ENCODE data around the gene LPP. TPM values are rescaled to one million over a fixed set of nuclear protein-coding genes. Genes with fewer than 3 reads are reported as not detected.

LPP gene
- total RNA-seq, 4 donors from 2014 or later: 109 to 170 (median 132) TPM

DNA sequence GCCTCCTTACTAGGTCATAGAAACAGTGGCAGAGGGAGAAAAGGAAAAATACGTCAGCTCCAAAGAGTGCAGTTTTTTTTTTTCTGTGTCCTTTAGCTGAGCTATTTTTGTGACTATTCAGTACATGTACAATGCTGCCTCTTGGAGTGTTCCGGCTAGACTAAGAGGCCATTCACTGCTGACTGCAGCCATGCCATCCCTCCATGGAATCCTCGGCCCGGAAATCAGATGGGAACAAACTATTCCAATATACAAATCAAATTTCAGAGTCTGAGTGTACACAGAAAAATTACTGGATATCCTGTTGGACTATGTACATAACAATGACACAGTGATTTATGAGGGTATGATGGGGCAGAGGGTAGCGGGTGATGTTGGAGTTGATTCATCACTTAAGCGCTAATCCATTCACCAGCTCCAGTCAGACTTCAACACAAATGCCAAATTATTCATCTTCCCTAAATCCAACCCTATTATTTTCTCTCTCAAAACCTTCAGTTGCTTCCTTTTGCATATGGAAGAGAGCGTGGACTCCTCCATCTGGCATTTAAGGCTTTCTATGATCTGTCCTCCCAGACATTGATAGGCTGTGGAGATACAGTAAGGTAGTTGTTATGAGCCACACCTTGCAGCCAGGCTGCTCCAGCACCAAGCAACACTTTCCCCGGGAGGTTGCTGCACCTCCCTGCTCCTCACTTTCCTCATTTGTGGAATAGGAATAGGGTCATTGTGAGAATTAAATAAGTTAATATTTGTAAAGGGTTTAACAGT is 109.1 kb downstream of the LPP start:
- peak in 1 of 3 donors; percentile 71 for DNase-seq
- H3K36me3 ChIP-seq: no peaks in the 10 kb centered on the region
- TF ChIP-seq POLR2A (IDR thresholded peaks at IDR 0.05): no peak
- TF ChIP-seq, protein P1, sequence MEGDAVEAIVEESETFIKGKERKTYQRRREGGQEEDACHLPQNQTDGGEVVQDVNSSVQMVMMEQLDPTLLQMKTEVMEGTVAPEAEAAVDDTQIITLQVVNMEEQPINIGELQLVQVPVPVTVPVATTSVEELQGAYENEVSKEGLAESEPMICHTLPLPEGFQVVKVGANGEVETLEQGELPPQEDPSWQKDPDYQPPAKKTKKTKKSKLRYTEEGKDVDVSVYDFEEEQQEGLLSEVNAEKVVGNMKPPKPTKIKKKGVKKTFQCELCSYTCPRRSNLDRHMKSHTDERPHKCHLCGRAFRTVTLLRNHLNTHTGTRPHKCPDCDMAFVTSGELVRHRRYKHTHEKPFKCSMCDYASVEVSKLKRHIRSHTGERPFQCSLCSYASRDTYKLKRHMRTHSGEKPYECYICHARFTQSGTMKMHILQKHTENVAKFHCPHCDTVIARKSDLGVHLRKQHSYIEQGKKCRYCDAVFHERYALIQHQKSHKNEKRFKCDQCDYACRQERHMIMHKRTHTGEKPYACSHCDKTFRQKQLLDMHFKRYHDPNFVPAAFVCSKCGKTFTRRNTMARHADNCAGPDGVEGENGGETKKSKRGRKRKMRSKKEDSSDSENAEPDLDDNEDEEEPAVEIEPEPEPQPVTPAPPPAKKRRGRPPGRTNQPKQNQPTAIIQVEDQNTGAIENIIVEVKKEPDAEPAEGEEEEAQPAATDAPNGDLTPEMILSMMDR (IDR thresholded peaks at IDR 0.05): no peak
- no peaks in the 10 kb centered on the region for H3K27me3 ChIP-seq
- peaks cover 0 to 49% (median 0%) of the 10 kb centered on the region in 4 donors for H3K4me1 ChIP-seq
- H3K4me3 ChIP-seq: no peak overlapping the region
- peak overlapping the region; percentile 10 to 80 (median 46) for H3K27ac ChIP-seq
- no peaks in the 10 kb centered on the region for H3K9me3 ChIP-seq

DNA sequence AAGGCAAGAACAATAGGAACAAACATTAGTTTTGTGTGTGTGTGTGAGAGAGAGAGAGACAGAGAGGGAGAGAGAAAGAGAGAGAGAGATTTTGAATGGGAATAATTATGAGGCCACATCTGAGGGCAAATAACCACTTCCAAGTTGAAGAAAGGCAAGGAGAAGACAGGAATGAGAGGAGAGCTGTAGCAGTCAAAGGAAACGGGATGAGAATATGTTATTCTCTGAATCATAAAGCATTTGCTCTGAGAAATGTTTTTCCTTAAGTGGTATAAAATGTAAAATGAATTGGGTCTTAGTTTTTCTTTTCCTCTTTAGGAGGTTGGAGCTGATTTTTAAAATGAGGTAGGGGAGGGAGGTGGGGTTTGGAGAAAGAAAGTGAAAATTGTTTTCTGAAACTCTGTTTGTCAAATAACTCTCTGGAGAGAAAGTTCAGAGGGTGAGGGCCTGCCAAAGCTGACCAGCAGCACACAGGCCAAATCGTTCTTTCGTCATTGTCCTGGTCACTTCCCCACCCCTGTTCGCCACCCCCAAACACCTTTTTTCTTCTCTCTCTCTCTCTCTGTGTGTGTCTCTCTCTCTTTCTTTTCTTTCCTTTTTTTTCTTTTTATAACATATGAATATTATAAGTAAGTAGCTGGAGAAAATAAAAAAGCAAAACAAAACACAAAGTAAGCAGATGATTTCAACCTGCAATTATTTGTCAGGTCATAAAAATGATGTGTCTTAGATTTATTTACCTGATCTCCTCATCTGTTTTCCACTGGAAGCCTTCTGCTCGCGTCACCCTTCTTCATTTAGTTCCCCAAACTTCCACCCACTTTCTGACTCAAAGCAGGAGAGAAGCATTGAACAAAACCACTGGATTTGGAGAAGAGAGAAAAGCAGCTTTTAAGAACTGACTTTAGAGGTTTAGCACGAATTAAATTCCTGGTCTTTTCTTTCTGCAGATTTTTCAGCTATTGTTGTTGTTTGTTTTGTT is 110.6 kb downstream of the LPP start:
- no peak for TF ChIP-seq POLR2A (IDR thresholded peaks at IDR 0.05)
- TF ChIP-seq, protein P1 (IDR thresholded peaks at IDR 0.05): no peak
- no peak for DNase-seq
- Histone ChIP-seq H3K4me1 (peaks cover 0 to 43% (median 0%) of the 10 kb centered on the region in 4 donors), H3K9me3 (no peaks in the 10 kb centered on the region), H3K27me3 (no peaks in the 10 kb centered on the region), H3K27ac (peak overlapping the region; percentile 31 to 80 (median 58)), H3K36me3 (no peaks in the 10 kb centered on the region), H3K4me3 (no peak overlapping the region)

DNA sequence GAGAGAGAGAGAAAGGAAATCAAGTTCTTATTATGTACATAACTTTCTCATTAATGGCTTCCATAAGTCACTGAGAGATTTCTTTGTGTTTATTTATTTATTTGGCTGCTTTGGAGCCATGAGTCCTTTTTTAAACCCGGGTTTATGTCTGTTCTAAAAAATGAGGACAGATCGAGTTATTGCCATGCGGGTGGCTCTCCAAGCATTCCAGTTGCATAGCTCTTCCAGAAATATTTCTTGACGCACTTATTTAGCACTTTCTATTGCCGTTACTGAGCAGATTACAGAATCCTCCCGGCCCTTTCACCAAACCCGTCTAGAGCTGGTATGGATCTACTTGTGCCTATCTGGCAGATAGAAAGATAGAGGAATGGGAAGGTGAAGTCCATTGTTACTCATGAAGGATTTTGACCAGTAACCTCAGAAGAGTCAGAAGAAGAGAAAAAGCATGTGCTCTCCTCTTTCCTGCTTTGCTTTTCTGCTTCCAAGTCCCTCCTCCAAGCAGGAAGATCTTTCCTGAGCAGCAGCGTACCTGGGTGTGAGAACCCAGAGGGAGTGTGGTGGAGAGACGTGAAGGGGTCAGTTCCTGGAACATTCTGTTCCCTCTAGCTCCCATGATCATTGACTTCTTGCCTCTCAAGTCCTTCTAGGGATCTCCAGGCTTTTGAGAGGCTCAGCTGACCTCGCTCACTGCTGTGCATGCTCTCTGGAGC is 112.8 kb downstream of the LPP start:
- TF ChIP-seq, protein P1 (IDR thresholded peaks at IDR 0.05): no peak
- TF ChIP-seq POLR2A (IDR thresholded peaks at IDR 0.05): no peak
- Histone ChIP-seq H3K27me3 (no peaks in the 10 kb centered on the region), H3K4me3 (no peak overlapping the region), H3K27ac (peak overlapping the region; percentile 38 to 81 (median 62)), H3K36me3 (no peaks in the 10 kb centered on the region), H3K4me1 (peaks cover 0 to 45% (median 0%) of the 10 kb centered on the region in 4 donors), H3K9me3 (no peaks in the 10 kb centered on the region)
- DNase-seq: no peak

DNA sequence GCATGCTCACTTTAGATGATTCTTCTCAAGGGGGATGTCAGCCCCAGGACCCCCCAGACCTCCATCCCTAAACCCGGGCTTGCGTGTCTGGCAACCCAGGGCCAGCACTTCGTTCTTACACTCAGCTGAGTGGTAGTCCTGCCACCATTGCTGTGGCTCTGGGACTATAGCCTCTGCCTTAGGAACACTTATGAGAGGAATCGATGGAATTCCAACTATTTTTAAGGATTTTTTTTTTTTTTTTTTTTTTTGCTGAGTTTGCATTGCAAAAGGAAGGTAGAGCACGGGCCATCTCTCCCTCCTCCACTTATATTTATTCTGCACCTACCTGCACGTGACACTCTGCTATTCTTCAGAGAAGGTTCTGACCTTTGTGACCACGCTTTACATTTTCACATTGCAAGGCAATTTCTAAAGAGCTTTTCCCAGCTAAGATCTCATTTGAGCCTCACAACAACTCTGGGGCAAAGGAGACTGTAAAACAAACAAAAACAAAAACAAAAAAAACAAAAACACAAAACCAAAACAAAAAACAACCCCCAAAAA is 113.9 kb downstream of the LPP start:
- no peak for TF ChIP-seq POLR2A (IDR thresholded peaks at IDR 0.05)
- TF ChIP-seq, protein P1 (IDR thresholded peaks at IDR 0.05): no peak
- Histone ChIP-seq H3K27ac (peak overlapping the region; percentile 38 to 81 (median 62)), H3K27me3 (no peaks in the 10 kb centered on the region), H3K4me3 (no peak overlapping the region), H3K36me3 (no peaks in the 10 kb centered on the region), H3K9me3 (no peaks in the 10 kb centered on the region), H3K4me1 (peaks cover 0 to 40% (median 0%) of the 10 kb centered on the region in 4 donors)
- no peak for DNase-seq

DNA sequence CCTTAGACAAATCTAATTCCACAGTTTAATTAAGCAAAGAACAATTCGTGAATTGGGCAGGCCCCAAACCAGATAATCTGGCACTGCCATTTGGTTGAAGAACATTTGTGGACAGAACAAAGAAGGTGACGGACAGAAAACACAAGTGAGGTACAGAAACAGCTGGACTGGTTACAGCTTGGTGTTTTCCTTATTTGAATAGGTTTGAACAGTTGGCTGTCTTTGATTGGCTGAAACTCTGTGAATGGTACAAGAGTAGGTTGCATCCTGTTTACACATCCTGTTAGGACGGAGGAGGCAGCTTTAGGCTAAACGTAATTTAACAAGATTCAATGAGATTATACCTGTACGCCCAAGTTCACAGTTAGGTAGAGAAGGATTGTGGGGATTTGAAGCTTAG is 114.4 kb downstream of the LPP start:
- Histone ChIP-seq H3K4me1 (peaks cover 0 to 37% (median 0%) of the 10 kb centered on the region in 4 donors), H3K27me3 (no peaks in the 10 kb centered on the region), H3K9me3 (no peaks in the 10 kb centered on the region), H3K36me3 (no peaks in the 10 kb centered on the region), H3K27ac (peak overlapping the region in 2 of 4 donors; percentile 54 to 80), H3K4me3 (no peak overlapping the region)
- no peak for DNase-seq
- TF ChIP-seq, protein P1 (IDR thresholded peaks at IDR 0.05): no peak
- TF ChIP-seq POLR2A (IDR thresholded peaks at IDR 0.05): no peak

Measured in Peyer's patch (tissue), 4 donors.